Femur (tissue), 1 donor: ENCODE results near the gene GLYATL1.

Experiments used
- DNase-seq: peaks from one replicate; pipeline ENCODE4 v3.0.0-alpha.2; 2017

GLYATL1 gene

GRCh38 chr11:58939277-58939676 is at the start of gene GLYATL1:
Gene GLYATL1 (plus strand): TSS chr11:58939488. CDS start chr11:58947088, 7,600 bp downstream.
- no peak for DNase-seq

GRCh38 chr11:58893899-58894298 is 45.4 kb upstream of the GLYATL1 start:
- no peak for DNase-seq

DNA sequence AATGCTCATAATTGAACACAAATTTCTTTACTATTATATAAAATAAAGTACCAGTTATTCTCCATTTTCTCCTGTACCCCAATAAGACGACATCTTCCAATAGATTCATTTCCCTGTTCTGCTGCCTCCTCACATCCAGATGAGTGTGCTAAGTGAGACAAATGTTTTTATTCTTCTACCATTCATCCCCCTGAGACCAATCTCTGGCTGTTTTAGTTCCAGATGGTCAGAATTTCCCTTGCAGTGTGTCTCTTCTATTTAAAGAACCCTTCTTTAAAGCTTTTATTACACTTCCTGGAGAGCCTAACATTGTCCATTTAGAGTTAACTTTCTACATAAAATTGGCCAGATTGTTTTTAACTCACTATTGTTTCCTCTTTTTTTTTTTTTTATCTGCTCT is 41.2 kb upstream of the GLYATL1 start:
- no peak for DNase-seq

DNA sequence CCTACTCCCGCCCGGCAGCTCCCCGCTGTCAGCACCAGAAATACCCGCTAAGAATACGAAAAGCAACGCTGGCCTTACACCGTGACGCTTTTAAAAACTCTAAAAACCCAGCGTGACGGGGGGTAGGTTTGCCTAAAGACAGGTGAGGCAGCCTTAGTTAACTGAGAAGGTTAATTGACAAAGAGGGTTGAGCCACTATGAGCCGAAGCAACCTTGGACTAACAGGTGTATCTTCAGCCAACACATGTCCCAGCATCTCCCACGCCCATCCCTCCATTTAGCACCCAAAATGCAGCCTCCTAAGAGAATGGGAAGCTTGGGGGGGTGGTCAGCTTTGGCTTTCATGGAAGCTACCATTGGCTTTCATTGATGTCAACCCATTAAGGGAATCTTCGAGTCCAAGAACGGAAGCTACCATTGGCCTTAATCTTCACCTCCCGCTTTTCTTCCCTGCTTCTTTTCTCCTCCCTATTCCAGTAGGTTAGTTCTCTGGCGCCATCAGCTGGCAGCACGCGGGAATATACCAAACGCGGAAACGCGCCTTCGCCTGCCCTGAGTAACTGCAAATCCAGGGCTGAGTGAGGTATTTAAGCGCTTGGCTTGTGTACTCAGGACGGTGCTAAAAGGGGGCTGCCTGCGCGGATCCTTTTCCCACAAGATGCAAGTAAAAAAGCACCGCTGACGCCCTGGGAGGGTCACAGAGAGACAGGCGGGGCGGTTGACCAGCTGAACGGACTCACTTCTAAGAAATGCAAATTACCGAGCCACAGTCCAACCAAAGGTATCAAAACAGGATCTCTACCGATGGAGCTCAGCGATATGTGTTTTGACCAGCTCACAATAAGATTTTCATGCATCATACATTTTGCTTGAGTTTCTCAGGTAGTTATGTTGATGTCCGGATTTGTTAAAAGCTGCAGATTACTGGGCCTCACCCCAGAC is 38.5 kb upstream of the GLYATL1 start:
- peak; percentile 90 for DNase-seq

DNA sequence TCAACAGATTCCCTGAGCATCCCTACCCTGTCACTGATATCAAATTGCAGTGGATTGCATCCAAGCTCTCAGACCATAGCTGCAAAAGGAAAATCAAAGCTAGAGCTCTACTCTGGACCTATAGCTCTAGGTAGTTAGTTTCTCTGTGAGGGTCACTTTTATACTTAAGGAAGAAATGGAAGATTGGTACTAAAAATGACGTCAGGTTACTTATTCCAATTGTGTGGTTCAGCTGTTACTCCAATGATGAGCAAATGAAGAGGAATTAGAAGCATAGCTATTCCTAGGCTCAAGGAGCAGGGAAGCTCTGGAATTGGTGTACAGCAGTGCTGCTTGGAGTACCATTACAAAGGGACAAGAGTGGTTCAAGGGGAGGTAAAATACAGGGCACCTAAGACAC is 36.4 kb upstream of the GLYATL1 start:
- no peak for DNase-seq

GRCh38 chr11:58905011-58905720 is 34.1 kb upstream of the GLYATL1 start:
- DNase-seq = peak; percentile 70

DNA sequence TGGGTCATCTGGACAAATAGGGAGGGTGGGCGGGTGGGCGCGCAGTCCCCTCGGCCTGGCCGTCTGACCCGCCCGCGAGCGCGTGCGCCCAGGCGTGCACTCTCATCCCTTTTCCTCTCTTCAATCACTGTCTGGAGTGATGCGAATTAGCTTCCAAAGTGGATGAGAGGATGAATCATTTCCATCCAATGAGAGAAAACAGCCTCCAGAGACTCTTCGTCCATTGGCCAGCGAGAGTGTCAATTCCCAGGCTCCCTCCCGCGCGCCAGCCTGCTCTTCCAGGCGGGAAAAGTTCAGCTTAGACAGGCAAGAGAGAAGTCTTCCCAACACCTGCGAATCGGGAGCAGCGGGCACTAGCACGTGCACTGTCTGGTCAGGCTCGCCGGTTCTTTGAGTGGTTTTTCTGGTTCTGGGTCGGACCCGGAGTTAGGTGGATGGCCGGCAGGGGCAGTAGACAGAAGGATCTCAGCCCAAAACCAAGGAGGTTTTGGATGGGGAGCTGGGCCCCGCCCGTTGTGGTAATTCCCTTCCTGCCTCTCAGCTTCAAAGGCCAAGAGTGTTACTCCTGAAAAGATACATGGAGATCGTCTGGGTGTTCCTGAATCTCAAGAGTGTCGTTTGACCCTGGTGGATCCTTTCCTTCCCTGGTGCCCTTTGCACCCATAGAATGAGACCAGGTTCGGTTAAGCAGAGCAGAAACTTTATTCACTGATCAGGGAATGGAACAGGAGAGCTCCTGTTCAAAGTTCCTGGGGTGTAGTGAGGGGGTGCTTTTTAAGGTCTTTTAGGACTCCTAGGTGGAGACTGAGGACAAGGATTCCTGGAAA is 33.4 kb upstream of the GLYATL1 start:
- peak; percentile 90 for DNase-seq

DNA sequence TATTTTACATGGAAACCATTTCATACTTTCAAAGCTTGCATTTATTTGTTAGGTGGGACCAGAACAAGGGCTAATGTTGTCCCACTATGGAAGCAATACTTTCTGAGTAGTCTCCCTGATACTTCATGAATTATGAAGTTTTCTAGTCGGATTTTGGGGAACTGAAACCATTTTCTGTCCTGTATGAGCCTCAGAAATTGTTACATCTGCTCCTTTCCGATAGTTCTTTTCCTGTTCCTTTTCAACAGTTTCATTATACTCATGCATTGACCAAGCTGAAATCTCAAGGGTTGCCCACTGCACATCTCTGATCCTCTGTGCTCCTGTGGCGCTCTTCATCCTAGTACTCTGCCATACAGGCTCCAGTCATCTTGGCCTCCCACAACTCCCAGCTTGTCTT is 31.5 kb upstream of the GLYATL1 start:
- no peak for DNase-seq

- no peak for DNase-seq
These were observed 27.2 kb upstream of the GLYATL1 start for GRCh38 chr11:58912124-58912523.

DNA sequence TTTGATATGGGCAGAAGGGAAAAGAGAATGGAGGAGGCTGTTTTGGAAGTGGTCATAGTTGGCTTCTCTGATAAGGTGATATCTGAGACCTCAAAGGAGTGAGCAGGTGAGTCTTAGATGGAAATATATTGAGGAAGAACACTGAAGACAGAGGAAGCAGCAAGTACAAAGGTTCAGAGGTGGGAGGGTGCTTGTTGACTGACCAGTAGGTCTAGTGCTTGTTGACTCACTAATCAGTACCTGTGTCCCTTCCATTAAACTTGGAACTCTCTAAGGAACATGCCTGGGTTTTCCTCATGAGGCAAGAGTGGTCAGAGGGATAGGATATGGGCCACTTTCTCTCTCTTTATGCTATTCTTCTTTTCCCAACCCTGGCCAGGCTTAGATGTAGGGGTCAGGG is 25.6 kb upstream of the GLYATL1 start:
- DNase-seq = no peak

DNA sequence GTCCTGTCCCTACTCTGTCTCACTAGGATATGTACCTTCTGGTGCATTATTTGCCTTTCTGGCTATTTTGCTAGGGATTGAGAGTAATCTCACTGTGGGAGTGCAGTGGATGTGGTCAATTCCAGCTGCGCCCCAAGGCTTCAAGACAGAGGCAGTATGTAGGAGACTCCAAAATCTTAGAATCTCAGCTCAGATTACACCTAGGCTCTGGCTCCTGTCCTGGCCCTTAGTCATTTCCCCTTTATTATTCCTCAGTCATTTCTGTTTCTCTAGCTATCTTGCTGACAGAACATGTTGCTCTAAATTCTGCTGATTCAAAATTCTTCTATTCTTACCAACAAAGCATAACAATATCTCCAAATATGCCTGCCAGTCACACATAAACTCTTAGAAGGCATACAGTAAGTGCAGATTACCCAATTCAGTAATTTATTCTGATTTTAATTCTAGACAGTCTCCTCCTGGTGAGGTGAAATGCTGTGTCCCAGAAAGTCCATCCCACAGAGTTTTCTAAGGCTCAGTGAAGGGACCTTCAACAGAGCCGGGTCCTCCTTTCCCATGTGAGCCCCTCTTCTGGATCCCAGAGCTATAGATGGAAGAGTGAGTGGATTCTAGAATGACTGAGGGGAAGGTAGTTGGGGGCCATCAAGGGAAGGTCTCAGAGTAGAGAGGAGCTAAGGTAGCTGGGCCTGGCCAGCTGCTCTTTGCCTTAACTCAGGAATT is 24.3 kb upstream of the GLYATL1 start:
- DNase-seq = no peak

- no peak for DNase-seq
These were observed 22.7 kb upstream of the GLYATL1 start for GRCh38 chr11:58916637-58917036.

- no peak for DNase-seq
These were observed 22.0 kb upstream of the GLYATL1 start for GRCh38 chr11:58917159-58917783.

- DNase-seq = no peak
These were observed 19.7 kb upstream of the GLYATL1 start for GRCh38 chr11:58919561-58919960.

DNA sequence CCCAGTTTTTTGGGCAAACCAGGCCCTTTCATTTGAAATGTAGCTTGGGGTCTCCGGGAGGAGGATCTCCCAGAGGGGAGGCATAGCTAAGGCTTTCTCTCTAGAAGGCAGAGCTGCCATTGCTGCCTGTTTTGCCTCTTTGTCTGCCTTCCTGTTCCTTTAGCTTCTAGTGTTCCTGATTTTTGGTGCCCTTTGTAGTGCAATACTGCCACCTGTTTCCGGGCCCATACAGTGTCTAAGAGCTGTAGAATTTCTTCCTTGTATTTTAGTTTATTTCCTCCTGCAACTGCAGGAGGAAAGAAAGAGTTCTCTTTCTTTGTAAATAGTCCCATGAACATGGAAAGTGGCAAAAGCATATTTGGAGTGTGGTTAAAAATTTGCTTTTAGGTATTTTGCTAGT is 19.3 kb upstream of the GLYATL1 start:
- DNase-seq = no peak

GRCh38 chr11:58921778-58922390 is 17.4 kb upstream of the GLYATL1 start:
- DNase-seq = no peak

DNA sequence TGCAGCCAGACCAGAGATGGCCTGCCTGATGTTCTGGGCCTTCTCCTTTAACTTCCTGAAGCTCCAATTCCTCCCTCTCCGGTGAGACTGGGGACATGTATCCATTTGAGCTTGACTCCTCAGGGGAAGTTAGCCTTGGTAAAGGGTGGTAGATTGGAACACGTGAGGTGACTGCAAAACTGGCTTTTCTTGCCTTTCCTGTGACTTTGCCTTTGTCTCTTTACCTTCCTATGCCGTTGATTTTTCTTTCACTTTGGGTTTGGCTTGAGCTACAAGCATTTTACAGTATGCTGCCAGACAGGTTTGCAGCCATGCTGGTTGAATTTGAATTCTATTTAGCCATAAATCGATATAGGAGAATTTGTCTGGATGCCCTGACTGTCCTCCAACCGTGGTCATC is 16.8 kb upstream of the GLYATL1 start:
- no peak for DNase-seq

GRCh38 chr11:58923300-58923788 is 15.9 kb upstream of the GLYATL1 start:
- no peak for DNase-seq

DNA sequence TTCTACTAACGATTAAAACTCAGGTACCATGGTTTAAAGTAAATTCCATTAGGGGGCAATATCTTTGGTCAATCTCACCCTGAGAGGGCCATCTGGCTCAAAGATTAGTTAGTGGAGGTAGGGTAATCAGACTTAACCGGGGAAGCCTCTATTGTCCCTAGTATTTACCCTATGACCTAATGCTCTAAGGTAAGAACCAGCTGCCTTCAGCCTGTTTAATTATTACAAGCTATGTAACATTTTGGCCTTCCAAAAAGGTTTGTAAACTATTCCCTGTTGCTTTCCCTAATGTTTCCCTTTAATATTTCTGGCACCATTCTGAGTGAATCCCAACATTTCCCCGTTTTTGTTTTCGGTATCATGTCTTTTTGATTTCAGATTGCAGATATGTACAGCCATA is 15.1 kb upstream of the GLYATL1 start:
- no peak for DNase-seq

DNA sequence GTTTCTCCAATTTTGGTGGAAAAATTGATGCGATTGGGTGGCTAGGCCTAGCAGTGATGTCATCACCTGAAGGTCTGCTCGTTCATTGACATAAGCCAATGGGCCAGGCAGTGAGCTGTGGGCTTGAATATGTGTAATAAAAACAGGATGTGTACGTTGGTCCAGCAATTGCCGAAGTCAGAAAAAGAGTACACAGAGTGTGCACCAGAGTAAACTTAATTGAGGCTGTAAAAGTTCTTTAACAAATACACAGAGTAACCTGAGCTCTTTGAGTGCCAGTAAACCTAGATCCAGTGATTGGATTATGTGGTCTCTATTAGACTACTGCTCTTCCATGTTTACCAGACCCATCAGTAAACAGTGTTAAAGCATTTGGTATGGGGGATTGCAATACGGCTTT is 13.0 kb upstream of the GLYATL1 start:
- no peak for DNase-seq

DNA sequence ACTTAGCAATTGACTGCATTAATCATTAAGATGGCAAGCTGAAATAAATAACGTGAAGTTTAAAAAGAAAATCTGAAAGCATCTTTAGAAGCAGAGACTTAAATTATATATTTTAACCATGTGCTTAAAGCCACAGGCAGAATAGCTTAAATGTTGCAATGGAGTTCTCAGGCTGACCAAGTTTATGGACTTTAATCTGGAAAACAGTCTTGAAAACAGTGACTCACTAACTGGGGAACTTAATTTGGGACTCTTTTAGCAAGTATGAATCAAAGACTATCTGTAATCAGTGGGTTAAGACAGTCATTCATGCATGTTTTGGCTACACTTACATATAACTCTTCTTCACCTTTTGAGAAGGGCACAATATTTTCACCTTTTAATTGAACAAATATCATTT is 12.6 kb upstream of the GLYATL1 start:
- DNase-seq = no peak
